ENCODE results near the gene APOBEC3C.

Gene APOBEC3C

GRCh38 chr22:38967451-38968450, 46.3 kb upstream of the APOBEC3C start:
- Histone ChIP-seq H3K9me3 (ENCODE audit: insufficient read depth, low read length) (no peaks in the 10 kb centered on the region), H2AFZ (ENCODE audit: low read depth, low read length, severe bottlenecking) (no peak overlapping the region), H3K27ac (ENCODE audit: low read depth, low read length) (no peak overlapping the region), H3K9ac (ENCODE audit: low read length) (no peak overlapping the region), H3K27me3 (ENCODE audit: low read length) (no peaks in the 10 kb centered on the region), H3K4me2 (ENCODE audit: low read depth, low read length, poor library complexity, severe bottlenecking) (no peak overlapping the region), H4K20me1 (ENCODE audit: low read depth, low read length) (no peaks in the 10 kb centered on the region), H3K4me3 (ENCODE audit: insufficient read depth, low read length, poor library complexity, severe bottlenecking) (no peak overlapping the region), H3K36me3 (ENCODE audit: low read length) (no peaks in the 10 kb centered on the region), H3K9me2 (replicated peaks; ENCODE audit: insufficient read depth, low read length) (no peaks in the 10 kb centered on the region), H3K79me2 (ENCODE audit: insufficient read depth, low read length) (no peaks in the 10 kb centered on the region), H3F3A (ENCODE audit: insufficient read depth) (no peaks in the 10 kb centered on the region)
- TF ChIP-seq EZH2phosphoT487 (conservative IDR thresholded peaks at IDR 0.05; ENCODE audit: low read length) (no peak), CTCF (IDR thresholded peaks at IDR 0.05; ENCODE audit: insufficient read depth, low read length, poor library complexity, severe bottlenecking) (no peak)

GRCh38 chr22:38968801-38969200, 45.3 kb upstream of the APOBEC3C start:
- H3K4me2 ChIP-seq (ENCODE audit: low read depth, low read length, poor library complexity, severe bottlenecking): no peak overlapping the region

GRCh38 chr22:38970551-38970950, 43.5 kb upstream of the APOBEC3C start:
- TF ChIP-seq CTCF (IDR thresholded peaks at IDR 0.05; ENCODE audit: insufficient read depth, low read length, poor library complexity, severe bottlenecking) (no peak), EZH2phosphoT487 (conservative IDR thresholded peaks at IDR 0.05; ENCODE audit: low read length) (no peak)
- Histone ChIP-seq H3K27me3 (ENCODE audit: low read length) (no peaks in the 10 kb centered on the region), H3K79me2 (ENCODE audit: insufficient read depth, low read length) (no peaks in the 10 kb centered on the region), H3F3A (ENCODE audit: insufficient read depth) (no peaks in the 10 kb centered on the region), H3K4me3 (ENCODE audit: insufficient read depth, low read length, poor library complexity, severe bottlenecking) (no peak overlapping the region), H2AFZ (ENCODE audit: low read depth, low read length, severe bottlenecking) (no peak overlapping the region), H3K9me2 (replicated peaks; ENCODE audit: insufficient read depth, low read length) (no peaks in the 10 kb centered on the region), H3K4me2 (ENCODE audit: low read depth, low read length, poor library complexity, severe bottlenecking) (no peak overlapping the region), H3K36me3 (ENCODE audit: low read length) (no peaks in the 10 kb centered on the region), H3K9ac (ENCODE audit: low read length) (no peak overlapping the region), H3K9me3 (ENCODE audit: insufficient read depth, low read length) (no peaks in the 10 kb centered on the region), H3K27ac (ENCODE audit: low read depth, low read length) (no peak overlapping the region), H4K20me1 (ENCODE audit: low read depth, low read length) (no peaks in the 10 kb centered on the region)

More at GRCh38 chr22:38968801-38969200, 45.3 kb upstream of the APOBEC3C start:
- no peaks in the 10 kb centered on the region for H3K9me3 ChIP-seq (ENCODE audit: insufficient read depth, low read length)
- H3K79me2 ChIP-seq (ENCODE audit: insufficient read depth, low read length): no peaks in the 10 kb centered on the region
- H3K36me3 ChIP-seq (ENCODE audit: low read length): no peaks in the 10 kb centered on the region
- no peak overlapping the region for H3K27ac ChIP-seq (ENCODE audit: low read depth, low read length)
- H3F3A ChIP-seq (ENCODE audit: insufficient read depth): no peaks in the 10 kb centered on the region
- H2AFZ ChIP-seq (ENCODE audit: low read depth, low read length, severe bottlenecking): no peak overlapping the region
- no peak overlapping the region for H3K4me3 ChIP-seq (ENCODE audit: insufficient read depth, low read length, poor library complexity, severe bottlenecking)
- H3K9me2 ChIP-seq (replicated peaks; ENCODE audit: insufficient read depth, low read length): no peaks in the 10 kb centered on the region
- H3K9ac ChIP-seq (ENCODE audit: low read length): no peak overlapping the region
- H3K27me3 ChIP-seq (ENCODE audit: low read length): no peaks in the 10 kb centered on the region
- H4K20me1 ChIP-seq (ENCODE audit: low read depth, low read length): no peaks in the 10 kb centered on the region
- TF ChIP-seq EZH2phosphoT487 (conservative IDR thresholded peaks at IDR 0.05; ENCODE audit: low read length) (no peak), CTCF (IDR thresholded peaks at IDR 0.05; ENCODE audit: insufficient read depth, low read length, poor library complexity, severe bottlenecking) (no peak)
